ENCODE measurements around the gene TWIST2. TPM values are rescaled to one million over a fixed set of nuclear protein-coding genes. Genes with fewer than 3 reads are reported as not detected.

The TWIST2 gene
- total RNA-seq, 3 donors from 2014 or later: 38.2 to 200 (median 178) TPM

- no peaks in the 10 kb centered on the region for H3K27me3 ChIP-seq
- DNase-seq (ENCODE audit: low spot score in 2 of 2): peak in 1 of 2 donors; percentile 51
- no peak for TF ChIP-seq CTCF (IDR thresholded peaks at IDR 0.05)
- peak in 2 of 3 donors; percentile 40 to 47 for TF ChIP-seq POLR2AphosphoS5 (IDR thresholded peaks at IDR 0.05)
- TF ChIP-seq POLR2A (IDR thresholded peaks at IDR 0.05): no peak
- no peak overlapping the region for H3K4me3 ChIP-seq
- H3K4me1 ChIP-seq: no peaks in the 10 kb centered on the region
- H3K9me3 ChIP-seq: no peaks in the 10 kb centered on the region
- intact Hi-C loops (cut with DNase I; ENCODE audit: low total_unique reads): no loop called here
- peak overlapping the region in 1 of 2 donors; percentile 69 for H3K27ac ChIP-seq
- H3K36me3 ChIP-seq: no peaks in the 10 kb centered on the region
Measured at GRCh38 chr2:238908960-238909951, 61.4 kb downstream of the TWIST2 start.

- intact Hi-C loops (cut with DNase I; ENCODE audit: low total_unique reads): no loop called here
- DNase-seq (ENCODE audit: low spot score in 2 of 2): no peak
- Histone ChIP-seq H3K9me3 (peaks cover 4 to 10% of the 10 kb centered on the region in 2 donors), H3K27ac (no peak overlapping the region), H3K4me3 (no peak overlapping the region), H3K4me1 (no peaks in the 10 kb centered on the region), H3K36me3 (no peaks in the 10 kb centered on the region), H3K27me3 (no peaks in the 10 kb centered on the region)
- no peak for TF ChIP-seq POLR2AphosphoS5 (IDR thresholded peaks at IDR 0.05)
- TF ChIP-seq POLR2A (IDR thresholded peaks at IDR 0.05): no peak
- no peak for TF ChIP-seq CTCF (IDR thresholded peaks at IDR 0.05)
Measured at GRCh38 chr2:238910751-238911351, 63.0 kb downstream of the TWIST2 start.

GRCh38 chr2:238911376-238912227, 63.7 kb downstream of the TWIST2 start:
- no peaks in the 10 kb centered on the region for H3K4me1 ChIP-seq
- H3K4me3 ChIP-seq: no peak overlapping the region
- intact Hi-C loops (cut with DNase I; ENCODE audit: low total_unique reads): no loop called here
- no peak for TF ChIP-seq POLR2AphosphoS5 (IDR thresholded peaks at IDR 0.05)
- no peaks in the 10 kb centered on the region for H3K27me3 ChIP-seq
- no peaks in the 10 kb centered on the region for H3K36me3 ChIP-seq
- peaks cover 4 to 10% of the 10 kb centered on the region in 2 donors for H3K9me3 ChIP-seq
- no peak for DNase-seq (ENCODE audit: low spot score in 2 of 2)
- no peak overlapping the region for H3K27ac ChIP-seq

- H3K27me3 ChIP-seq: no peaks in the 10 kb centered on the region
- intact Hi-C loops (cut with DNase I; ENCODE audit: low total_unique reads): no loop called here
Measured at GRCh38 chr2:238912228-238912915, 64.5 kb downstream of the TWIST2 start.

More at GRCh38 chr2:238912228-238912915, 64.5 kb downstream of the TWIST2 start:
- Histone ChIP-seq H3K4me1 (no peaks in the 10 kb centered on the region), H3K4me3 (no peak overlapping the region), H3K27ac (no peak overlapping the region), H3K9me3 (peaks cover 4 to 10% of the 10 kb centered on the region in 2 donors), H3K36me3 (no peaks in the 10 kb centered on the region)
- DNase-seq (ENCODE audit: low spot score in 2 of 2): peak in 1 of 2 donors; percentile 44
- TF ChIP-seq POLR2AphosphoS5 (IDR thresholded peaks at IDR 0.05): no peak
- no peak for TF ChIP-seq POLR2A (IDR thresholded peaks at IDR 0.05)
- TF ChIP-seq CTCF (IDR thresholded peaks at IDR 0.05): no peak

All from breast epithelium (tissue), 4 donors.